OCI-LY1 (cell line): ENCODE measurements around the gene LARP4.

Experiments
- CTCF ChIP-seq: fragments of 200-600 bp; sonication (generic), shearing (Covaris generic); IDR thresholded peaks from 2 replicates; pipeline ENCODE4 v1.5.1; 2017; ENCODE audit warnings: mild to moderate bottlenecking, antibody characterized with exemption, low read length, moderate library complexity, mixed read lengths
- EZH2 ChIP-seq: fragments of 200-600 bp; sonication (generic), shearing (Covaris generic); IDR thresholded peaks from 2 replicates; pipeline ENCODE4 v1.8.0; 2017; ENCODE audit warnings: borderline replicate concordance, mixed run types, mild to moderate bottlenecking, antibody characterized with exemption, low read length, moderate library complexity, mixed read lengths

- no peak for TF ChIP-seq CTCF
- TF ChIP-seq EZH2, result no peak
Observed at GRCh38 chr12:50440288-50440687, 39.6 kb downstream of the LARP4 start.
